Sigmoid colon (tissue), 7 donors: ENCODE results near the gene SLC22A3. TPM values are rescaled to one million over a fixed set of nuclear protein-coding genes. Genes with fewer than 3 reads are reported as not detected.

ENCODE experiments used
- DNase-seq: peaks from one replicate; pipeline ENCODE4 v3.0.0-alpha.2; 2019
- H3K27ac ChIP-seq, 4 donors: fragments of 200-600 bp; sonication (generic); one replicate each; pipeline ENCODE4 v1.5.1; 2016 to 2019; ENCODE audit warnings: mild to moderate bottlenecking in 1 of 4
- H3K27me3 ChIP-seq, 3 donors: fragments of 200-600 bp; sonication (generic); one replicate each; pipeline ENCODE4 v1.5.1; 2019; ENCODE audit warnings: mild to moderate bottlenecking in 1 of 3
- H3K36me3 ChIP-seq, 4 donors: fragments of 200-600 bp; sonication (generic); one replicate each; pipeline ENCODE4 v1.5.1; 2016 to 2019
- H3K4me1 ChIP-seq, 4 donors: fragments of 200-600 bp; sonication (generic); one replicate each; pipeline ENCODE4 v1.5.1; 2017 to 2019
- H3K4me3 ChIP-seq, 4 donors: fragments of 200-600 bp; sonication (generic); one replicate each; pipeline ENCODE4 v1.5.1; 2017 to 2019; ENCODE audit warnings: mild to moderate bottlenecking in 2 of 4, moderate library complexity in 1 of 4
- H3K9me3 ChIP-seq, 4 donors: fragments of 200-600 bp in 3 of 4; sonication (generic) in 3 of 4; one replicate each; pipeline versions ENCODE4 v1.5.1 to v1.6.1; 2013 to 2019
- CTCF ChIP-seq, 4 experiments: fragments of 450-650 bp in 3 of 4; fragments of 200-600 bp in 1 of 4; IDR thresholded peaks; one replicate each; pipeline ENCODE4 v1.5.1; 2016 to 2019; ENCODE audit warnings: antibody characterized with exemption in 4 of 4, mild to moderate bottlenecking in 3 of 4, moderate library complexity in 2 of 4
- EP300 ChIP-seq, 4 donors: sonication (generic); formaldehyde crosslinking; IDR thresholded peaks; one replicate each; pipeline ENCODE4 v1.6.1; 2017; ENCODE audit warnings: antibody characterized with exemption in 4 of 4
- POLR2A ChIP-seq, 2 donors: fragments of 450-650 bp; IDR thresholded peaks; one replicate each; pipeline ENCODE4 v1.6.1; 2016; ENCODE audit warnings: antibody characterized with exemption in 2 of 2, mild to moderate bottlenecking in 2 of 2, moderate library complexity in 2 of 2
- POLR2AphosphoS5 ChIP-seq, 4 donors: sonication (generic); formaldehyde crosslinking; IDR thresholded peaks; one replicate each; pipeline ENCODE4 v1.6.1; 2017; ENCODE audit warnings: antibody characterized with exemption in 4 of 4
- WGBS, 2 donors: extraction: QIAGEN DNeasy Blood & Tissue Kit; methylation state at CpG; one replicate each; pipeline ENCODE4 v1.1.7; 2013; 5-methylcytosine and 5-hydroxymethylcytosine counted together
- intact Hi-C: fragments of 100-400 bp; cut with DNase I; formaldehyde crosslinking; loops from one replicate; pipeline ENCODE4 v1.15.1; 2023
- polyA plus RNA-seq, 3 donors: library from polyadenylated mRNA; stranded (reverse); fragments of 200-250 nt; gene quantifications; one replicate each; pipeline ENCODE4 v1.2.3, GENCODE V29; 2013
- total RNA-seq, 4 donors: library from RNA; depleted of rRNA; stranded (reverse); fragments of >200 nt; gene quantifications; one replicate each; pipeline ENCODE4 v1.1.0, GENCODE V29; 2016
- donor health status: healthy with polysubstance abuse.
- donor health status: Bipolar disorder and iron deficiency.
- donor health status: healthy.

The SLC22A3 gene
- total and polyA plus RNA-seq, 7 donors, result 0.23 to 26.3 (median 13.6) TPM

GRCh38 chr6:160455541-160456213 lies 107.5 kb downstream of the SLC22A3 start:
- WGBS, 2 donors, result 16 to 26% methylated on average over 11 of the region's 11 CpGs
- H3K27ac ChIP-seq, result peak overlapping the region; percentile 43 to 75 (median 68)
- H3K4me1 ChIP-seq, result peaks cover 0 to 15% (median 11%) of the 10 kb centered on the region in 4 donors
- peak overlapping the region in 3 of 4 donors; percentile 4 to 31 (median 27) for H3K4me3 ChIP-seq
- no peaks in the 10 kb centered on the region for H3K36me3 ChIP-seq
- no peaks in the 10 kb centered on the region for H3K27me3 ChIP-seq
- H3K9me3 ChIP-seq, result no peaks in the 10 kb centered on the region
- intact Hi-C loops, result loop anchor here (1.0 to 5.0 kb wide), 3 partner anchors 103 to 367 kb away; no protein-coding TSS in a partner anchor
- DNase-seq, result peak; percentile 87
- TF ChIP-seq EP300 (IDR thresholded peaks at IDR 0.05) (no peak), CTCF (IDR thresholded peaks at IDR 0.05) (peak; percentile 97 to 99 (median 99)), POLR2A (IDR thresholded peaks at IDR 0.05) (no peak), POLR2AphosphoS5 (IDR thresholded peaks at IDR 0.05) (peak in 3 of 4 donors; percentile 17 to 62 (median 51))

GRCh38 chr6:160456214-160456546 lies 108.0 kb downstream of the SLC22A3 start:
- Histone ChIP-seq H3K27ac (peak overlapping the region in 3 of 4 donors; percentile 67 to 75 (median 69)), H3K9me3 (no peaks in the 10 kb centered on the region), H3K27me3 (no peaks in the 10 kb centered on the region), H3K4me1 (peaks cover 0 to 15% (median 11%) of the 10 kb centered on the region in 4 donors), H3K4me3 (no peak overlapping the region), H3K36me3 (no peaks in the 10 kb centered on the region)
- WGBS, 2 donors, result 20 to 46% methylated on average over 3 of the region's 3 CpGs
- TF ChIP-seq POLR2A (IDR thresholded peaks at IDR 0.05) (no peak), POLR2AphosphoS5 (IDR thresholded peaks at IDR 0.05) (no peak), CTCF (IDR thresholded peaks at IDR 0.05) (no peak), EP300 (IDR thresholded peaks at IDR 0.05) (no peak)
- intact Hi-C loops, result loop anchor here (1.0 to 5.0 kb wide), 2 partner anchors 104 to 368 kb away; no protein-coding TSS in a partner anchor
- no peak for DNase-seq

- no peaks in the 10 kb centered on the region for H3K27me3 ChIP-seq
- H3K4me1 ChIP-seq, result peaks cover 0 to 15% (median 11%) of the 10 kb centered on the region in 4 donors
- TF ChIP-seq EP300 (IDR thresholded peaks at IDR 0.05) (no peak), POLR2A (IDR thresholded peaks at IDR 0.05) (no peak), POLR2AphosphoS5 (IDR thresholded peaks at IDR 0.05) (no peak), CTCF (IDR thresholded peaks at IDR 0.05) (no peak)
- H3K4me3 ChIP-seq, result no peak overlapping the region
- no peaks in the 10 kb centered on the region for H3K36me3 ChIP-seq
- no peak for DNase-seq
- intact Hi-C loops, result loop anchor here (5.0 kb wide), 1 partner anchor 106 kb away; no protein-coding TSS in a partner anchor
- H3K9me3 ChIP-seq, result no peaks in the 10 kb centered on the region
- 61 to 64% methylated on average over 4 of the region's 4 CpGs for WGBS, 2 donors
- no peak overlapping the region for H3K27ac ChIP-seq
Observed at GRCh38 chr6:160457823-160458222, 109.6 kb downstream of the SLC22A3 start.

- H3K36me3 ChIP-seq, result no peaks in the 10 kb centered on the region
- no peaks in the 10 kb centered on the region for H3K4me1 ChIP-seq
- DNase-seq, result no peak
- no peaks in the 10 kb centered on the region for H3K9me3 ChIP-seq
- H3K27me3 ChIP-seq, result no peaks in the 10 kb centered on the region
- H3K27ac ChIP-seq, result no peak overlapping the region
- no peak overlapping the region for H3K4me3 ChIP-seq
- no peak for TF ChIP-seq POLR2A (IDR thresholded peaks at IDR 0.05)
- TF ChIP-seq POLR2AphosphoS5 (IDR thresholded peaks at IDR 0.05), result no peak
- TF ChIP-seq CTCF (IDR thresholded peaks at IDR 0.05), result no peak
- TF ChIP-seq EP300 (IDR thresholded peaks at IDR 0.05), result no peak
- intact Hi-C loops, result no loop called here
- 77 to 84% methylated on average over 3 of the region's 3 CpGs for WGBS, 2 donors
Observed at GRCh38 chr6:160461641-160462040, 113.5 kb downstream of the SLC22A3 start.
